ENCODE results near the gene ENPP1. TPM values are rescaled to one million over a fixed set of nuclear protein-coding genes. Genes with fewer than 3 reads are reported as not detected.
A peak's percentile ranks its signal among the peaks of the same experiment; 100 is the strongest.

ENPP1 gene
- total and polyA plus RNA-seq, 2 donors (not counting 1 experiment from before 2014, with no cell fraction given) = 48.6 to 85.4 TPM

GRCh38 chr6:131909408-131910218 lies 101.8 kb downstream of the ENPP1 start:
- H2AFZ ChIP-seq (ENCODE audit: low read length) = no peak overlapping the region
- H3K27me3 ChIP-seq (ENCODE audit: control insufficient read depth, insufficient read depth, low read length) = no peaks in the 10 kb centered on the region
- DNase-seq (ENCODE audit: low read depth in 2 of 2) = peak; percentile 53 to 79
- H3K9ac ChIP-seq (ENCODE audit: insufficient read depth, low read length) = no peak overlapping the region
- no peaks in the 10 kb centered on the region for H3K79me2 ChIP-seq (ENCODE audit: control insufficient read depth, insufficient read depth, low read length)
- TF ChIP-seq CTCF (conservative IDR thresholded peaks at IDR 0.05 in 1 of 2, IDR thresholded peaks at IDR 0.05 in 1 of 2; ENCODE audit: low read depth in 1 of 2, low read length in 2 of 2) = peak; percentile 86 to 89
- no peak for TF ChIP-seq EZH2 (IDR thresholded peaks at IDR 0.05; ENCODE audit: low read length, missing control alignments)
- no peaks in the 10 kb centered on the region for H4K20me1 ChIP-seq (ENCODE audit: control insufficient read depth, extremely low read depth, insufficient read depth, low read length)
- no peaks in the 10 kb centered on the region for H3K9me3 ChIP-seq (ENCODE audit: control insufficient read depth, insufficient read depth, low read depth, low read length)
- H3K36me3 ChIP-seq (ENCODE audit: control insufficient read depth, insufficient read depth, low read length) = no peaks in the 10 kb centered on the region
- no peak overlapping the region for H3K27ac ChIP-seq (ENCODE audit: insufficient read depth, low read length)
- H3K4me1 ChIP-seq (ENCODE audit: control insufficient read depth, extremely low read depth, insufficient read depth, low read length) = peaks cover 5% of the 10 kb centered on the region
- no peak overlapping the region for H3K4me3 ChIP-seq (replicated peaks in 1 of 4; ENCODE audit: control extremely low read depth in 1 of 4, insufficient read depth in 1 of 4, low read depth in 3 of 4, low read length in 4 of 4)
- H3K4me2 ChIP-seq (ENCODE audit: extremely low read depth, insufficient read depth, low read length) = no peak overlapping the region

GRCh38 chr6:131910219-131910589 lies 102.4 kb downstream of the ENPP1 start:
- Histone ChIP-seq H3K4me1 (ENCODE audit: control insufficient read depth, extremely low read depth, insufficient read depth, low read length) (peaks cover 5% of the 10 kb centered on the region), H3K9me3 (ENCODE audit: control insufficient read depth, insufficient read depth, low read depth, low read length) (no peaks in the 10 kb centered on the region), H3K9ac (ENCODE audit: insufficient read depth, low read length) (no peak overlapping the region)

GRCh38 chr6:131910956-131911355 lies 103.1 kb downstream of the ENPP1 start:
- no peak for TF ChIP-seq CTCF (conservative IDR thresholded peaks at IDR 0.05 in 1 of 2, IDR thresholded peaks at IDR 0.05 in 1 of 2; ENCODE audit: low read depth in 1 of 2, low read length in 2 of 2)
- TF ChIP-seq EZH2 (IDR thresholded peaks at IDR 0.05; ENCODE audit: low read length, missing control alignments) = no peak
- Histone ChIP-seq H3K79me2 (ENCODE audit: control insufficient read depth, insufficient read depth, low read length) (no peaks in the 10 kb centered on the region), H2AFZ (ENCODE audit: low read length) (no peak overlapping the region), H3K27me3 (ENCODE audit: control insufficient read depth, insufficient read depth, low read length) (no peaks in the 10 kb centered on the region), H3K9ac (ENCODE audit: insufficient read depth, low read length) (no peak overlapping the region), H3K36me3 (ENCODE audit: control insufficient read depth, insufficient read depth, low read length) (no peaks in the 10 kb centered on the region), H3K4me1 (ENCODE audit: control insufficient read depth, extremely low read depth, insufficient read depth, low read length) (peaks cover 5% of the 10 kb centered on the region), H4K20me1 (ENCODE audit: control insufficient read depth, extremely low read depth, insufficient read depth, low read length) (no peaks in the 10 kb centered on the region), H3K27ac (ENCODE audit: insufficient read depth, low read length) (no peak overlapping the region), H3K4me3 (replicated peaks in 1 of 4; ENCODE audit: control extremely low read depth in 1 of 4, insufficient read depth in 1 of 4, low read depth in 3 of 4, low read length in 4 of 4) (no peak overlapping the region), H3K4me2 (ENCODE audit: extremely low read depth, insufficient read depth, low read length) (no peak overlapping the region), H3K9me3 (ENCODE audit: control insufficient read depth, insufficient read depth, low read depth, low read length) (no peaks in the 10 kb centered on the region)
- DNase-seq (ENCODE audit: low read depth in 2 of 2) = no peak

More at GRCh38 chr6:131910219-131910589, 102.4 kb downstream of the ENPP1 start:
- Histone ChIP-seq H3K36me3 (ENCODE audit: control insufficient read depth, insufficient read depth, low read length) (no peaks in the 10 kb centered on the region), H3K27ac (ENCODE audit: insufficient read depth, low read length) (no peak overlapping the region), H3K79me2 (ENCODE audit: control insufficient read depth, insufficient read depth, low read length) (no peaks in the 10 kb centered on the region), H4K20me1 (ENCODE audit: control insufficient read depth, extremely low read depth, insufficient read depth, low read length) (no peaks in the 10 kb centered on the region), H3K27me3 (ENCODE audit: control insufficient read depth, insufficient read depth, low read length) (no peaks in the 10 kb centered on the region), H2AFZ (ENCODE audit: low read length) (no peak overlapping the region), H3K4me2 (ENCODE audit: extremely low read depth, insufficient read depth, low read length) (no peak overlapping the region), H3K4me3 (replicated peaks in 1 of 4; ENCODE audit: control extremely low read depth in 1 of 4, insufficient read depth in 1 of 4, low read depth in 3 of 4, low read length in 4 of 4) (no peak overlapping the region)
- no peak for DNase-seq (ENCODE audit: low read depth in 2 of 2)
- TF ChIP-seq CTCF (conservative IDR thresholded peaks at IDR 0.05 in 1 of 2, IDR thresholded peaks at IDR 0.05 in 1 of 2; ENCODE audit: low read depth in 1 of 2, low read length in 2 of 2) (no peak), EZH2 (IDR thresholded peaks at IDR 0.05; ENCODE audit: low read length, missing control alignments) (no peak)
